Lung (tissue), 12 donors: Measurements from ENCODE around the gene EXOC3L4. TPM values are rescaled to one million over a fixed set of nuclear protein-coding genes. Genes with fewer than 3 reads are reported as not detected.
"Not testable (repeated sequence)": the region's sequence is repeated elsewhere in the genome, so short reads cannot be mapped to it uniquely, and the experiment has no call there.

Source experiments
- ATAC-seq: fragments of 200-7000 bp; cut with Tn5 transposase; one replicate; pipeline ENCODE4 v1.9.1; 2020; ENCODE audit warnings: moderate number of reproducible peaks; ENCODE audit not compliant: insufficient read depth, low FRiP score
- DNase-seq, 3 donors: peaks; one replicate each; pipeline ENCODE4 v3.0.0-alpha.2; 2013 to 2017
- H3K27ac ChIP-seq, 2 donors: one replicate each; pipeline ENCODE4 v1.5.1; 2013; ENCODE audit warnings: mild to moderate bottlenecking in 2 of 2, moderate library complexity in 2 of 2, control low read depth in 1 of 2, inconsistent platforms in 1 of 2, low read depth in 1 of 2, low read length in 1 of 2
- H3K27me3 ChIP-seq, 3 donors: one replicate each; pipeline ENCODE4 v1.5.1; 2013; ENCODE audit warnings: low read length in 2 of 3; ENCODE audit not compliant: control insufficient read depth in 3 of 3, insufficient read depth in 3 of 3
- H3K36me3 ChIP-seq, 4 donors: one replicate each; pipeline ENCODE4 v1.5.1; 2013; ENCODE audit warnings: low read length in 4 of 4, mild to moderate bottlenecking in 1 of 4, moderate library complexity in 1 of 4; ENCODE audit not compliant: control insufficient read depth in 4 of 4, insufficient read depth in 4 of 4
- H3K4me1 ChIP-seq, 5 donors: one replicate each; pipeline ENCODE4 v1.5.1; 2013; ENCODE audit warnings: low read length in 5 of 5, mild to moderate bottlenecking in 2 of 5, moderate library complexity in 1 of 5; ENCODE audit not compliant: control insufficient read depth in 5 of 5, insufficient read depth in 5 of 5
- H3K4me3 ChIP-seq: one replicate; pipeline ENCODE4 v1.5.1; 2013; ENCODE audit warnings: mild to moderate bottlenecking, control low read depth, moderate library complexity
- H3K9ac ChIP-seq, 2 donors: one replicate each; pipeline ENCODE4 v1.5.1; 2013; ENCODE audit warnings: low read length in 2 of 2, control low read depth in 1 of 2; ENCODE audit not compliant: insufficient read depth in 1 of 2
- H3K9me3 ChIP-seq, 4 donors: one replicate each; pipeline ENCODE4 v1.5.1; 2013; ENCODE audit warnings: low read length in 3 of 4, mild to moderate bottlenecking in 1 of 4, moderate library complexity in 1 of 4; ENCODE audit not compliant: control insufficient read depth in 4 of 4, insufficient read depth in 3 of 4
- WGBS, 2 donors: extraction: QIAGEN DNeasy Blood & Tissue Kit; methylation state at CpG; one replicate each; pipeline ENCODE4 v1.1.7; 2013; 5-methylcytosine and 5-hydroxymethylcytosine counted together
- polyA plus RNA-seq, 2 donors: library from polyadenylated mRNA; stranded (reverse); fragments of 200-250 nt; gene quantifications; one replicate each; pipeline ENCODE4 v1.2.1, GENCODE V29; 2013
- total RNA-seq, 2 donors: library from RNA; depleted of rRNA in 1 of 2; stranded (reverse); fragments of >200 nt in 1 of 2; gene quantifications; one replicate each; pipeline ENCODE4 v1.2.1, GENCODE V29; 2014 to 2021
- TF ChIP-seq, protein P1 (sequence below): IDR thresholded peaks from 2 replicates; pipeline ENCODE4 v1.5.1; 2012; ENCODE audit warnings: mild to moderate bottlenecking; ENCODE audit errors: control extremely low read depth, extremely low read depth
- donor health status: control.
- donor health status: control.
- donor health status: Bipolar disorder and iron deficiency.
- donor health status: healthy.
- donor health status: DM: yes; HTN: yes; CAD: no.

EXOC3L4 gene
- total and polyA plus RNA-seq, 4 donors, result 3.0 to 4.6 (median 3.8) TPM

GRCh38 chr14:103113774-103114173 is 19.2 kb downstream of the EXOC3L4 start:
- Histone ChIP-seq H3K9ac (no peak overlapping the region), H3K36me3 (no peaks in the 10 kb centered on the region), H3K27ac (no peak overlapping the region), H3K4me3 (no peak overlapping the region), H3K4me1 (peaks cover 0 to 22% (median 4%) of the 10 kb centered on the region in 5 donors), H3K9me3 (no peaks in the 10 kb centered on the region), H3K27me3 (no peaks in the 10 kb centered on the region)
- DNase-seq, result no peak
- TF ChIP-seq, protein P1, sequence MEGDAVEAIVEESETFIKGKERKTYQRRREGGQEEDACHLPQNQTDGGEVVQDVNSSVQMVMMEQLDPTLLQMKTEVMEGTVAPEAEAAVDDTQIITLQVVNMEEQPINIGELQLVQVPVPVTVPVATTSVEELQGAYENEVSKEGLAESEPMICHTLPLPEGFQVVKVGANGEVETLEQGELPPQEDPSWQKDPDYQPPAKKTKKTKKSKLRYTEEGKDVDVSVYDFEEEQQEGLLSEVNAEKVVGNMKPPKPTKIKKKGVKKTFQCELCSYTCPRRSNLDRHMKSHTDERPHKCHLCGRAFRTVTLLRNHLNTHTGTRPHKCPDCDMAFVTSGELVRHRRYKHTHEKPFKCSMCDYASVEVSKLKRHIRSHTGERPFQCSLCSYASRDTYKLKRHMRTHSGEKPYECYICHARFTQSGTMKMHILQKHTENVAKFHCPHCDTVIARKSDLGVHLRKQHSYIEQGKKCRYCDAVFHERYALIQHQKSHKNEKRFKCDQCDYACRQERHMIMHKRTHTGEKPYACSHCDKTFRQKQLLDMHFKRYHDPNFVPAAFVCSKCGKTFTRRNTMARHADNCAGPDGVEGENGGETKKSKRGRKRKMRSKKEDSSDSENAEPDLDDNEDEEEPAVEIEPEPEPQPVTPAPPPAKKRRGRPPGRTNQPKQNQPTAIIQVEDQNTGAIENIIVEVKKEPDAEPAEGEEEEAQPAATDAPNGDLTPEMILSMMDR, result no peak
- 58 to 79% methylated on average over 11 to 13 of the region's 13 CpGs for WGBS, 2 donors
- no peak for ATAC-seq

GRCh38 chr14:103115086-103115679 is 20.7 kb downstream of the EXOC3L4 start:
- not testable (repeated sequence) for H3K27ac ChIP-seq, DNase-seq, H3K9ac ChIP-seq, H3K9me3 ChIP-seq, H3K27me3 ChIP-seq, H3K4me3 ChIP-seq, H3K36me3 ChIP-seq, ATAC-seq
- peaks cover 0 to 16% (median 4%) of the 10 kb centered on the region in 5 donors for H3K4me1 ChIP-seq
- WGBS, 2 donors, result 57 to 63% methylated on average over 12 of the region's 12 CpGs

DNA sequence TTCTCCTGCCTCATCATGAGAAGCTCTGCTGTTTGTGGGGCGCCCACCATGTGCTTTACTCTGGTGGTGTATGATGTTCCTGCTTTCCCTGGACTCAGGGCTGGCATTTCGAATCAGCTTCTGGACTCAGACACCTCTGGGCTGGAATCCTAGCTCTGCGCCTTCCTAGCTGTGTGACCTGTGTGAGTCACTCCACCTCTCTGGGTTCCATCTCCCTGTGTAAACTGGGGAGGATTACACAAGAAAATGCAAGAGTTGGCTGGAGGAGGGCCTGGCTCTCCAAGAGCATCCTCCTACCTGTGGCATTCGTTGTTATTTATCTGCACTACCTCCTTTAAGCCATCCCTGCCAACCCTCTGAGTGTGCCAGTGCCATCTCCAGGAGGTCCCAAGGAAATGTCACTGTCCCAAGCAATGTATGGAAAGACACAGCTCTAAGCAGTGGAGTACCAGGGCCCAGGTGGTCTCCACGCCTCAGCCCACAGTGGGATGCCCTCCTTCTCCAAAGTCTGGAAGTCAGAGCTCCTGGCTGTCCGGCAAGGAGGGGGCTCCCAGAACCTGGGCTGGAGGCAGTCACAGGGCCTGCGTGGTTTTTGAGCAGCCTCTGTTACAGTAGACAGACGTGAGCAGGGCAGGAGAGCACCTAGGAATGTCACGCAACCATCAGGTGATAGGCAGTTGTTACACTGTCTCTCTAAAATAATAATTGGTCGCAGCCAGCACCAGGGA is 21.5 kb downstream of the EXOC3L4 start:
- TF ChIP-seq, protein P1, result no peak
- Histone ChIP-seq H3K4me3 (no peak overlapping the region), H3K27me3 (no peaks in the 10 kb centered on the region), H3K27ac (no peak overlapping the region), H3K36me3 (no peaks in the 10 kb centered on the region), H3K9ac (no peak overlapping the region), H3K9me3 (no peaks in the 10 kb centered on the region), H3K4me1 (peaks cover 0 to 14% (median 5%) of the 10 kb centered on the region in 5 donors)
- WGBS, 2 donors, result 91 to 95% methylated on average over 10 of the region's 10 CpGs
- no peak for DNase-seq
- ATAC-seq, result no peak

DNA sequence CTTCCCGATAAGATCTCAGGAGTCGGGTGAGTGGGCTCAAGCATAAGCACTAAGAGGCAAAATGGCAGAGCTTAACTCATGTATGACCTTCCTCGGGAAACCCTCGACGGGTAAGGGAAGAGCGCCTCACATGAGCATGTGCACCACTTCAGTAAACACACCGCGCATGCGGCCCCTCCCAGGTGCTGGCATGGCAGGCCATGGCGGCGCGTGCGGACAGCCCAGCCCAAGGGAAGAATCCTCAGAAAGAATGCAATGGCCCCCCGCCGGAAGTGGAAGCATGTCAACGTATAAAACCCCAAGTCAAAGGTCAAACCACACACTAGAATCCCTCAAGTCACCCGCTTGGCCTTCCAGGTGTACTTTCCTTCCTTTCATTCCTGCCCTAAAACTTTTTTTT is 22.1 kb downstream of the EXOC3L4 start:
- ATAC-seq, result no peak
- no peak for DNase-seq
- Histone ChIP-seq H3K27ac (no peak overlapping the region), H3K27me3 (no peaks in the 10 kb centered on the region), H3K36me3 (no peaks in the 10 kb centered on the region), H3K9ac (no peak overlapping the region), H3K9me3 (no peaks in the 10 kb centered on the region), H3K4me1 (peaks cover 0 to 17% (median 10%) of the 10 kb centered on the region in 5 donors), H3K4me3 (no peak overlapping the region)
- TF ChIP-seq, protein P1, result no peak
- 88% methylated on average over 17 of the region's 17 CpGs for WGBS, 2 donors

GRCh38 chr14:103117499-103117898 is 23.0 kb downstream of the EXOC3L4 start:
- H3K4me1 ChIP-seq, result peaks cover 4 to 24% (median 10%) of the 10 kb centered on the region in 5 donors
- not testable (repeated sequence) for H3K4me3 ChIP-seq

More at GRCh38 chr14:103117499-103117898, 23.0 kb downstream of the EXOC3L4 start:
- H3K9ac ChIP-seq, H3K27me3 ChIP-seq, ATAC-seq, H3K27ac ChIP-seq, H3K36me3 ChIP-seq, H3K9me3 ChIP-seq, DNase-seq: not testable (repeated sequence)
- WGBS, 2 donors, result 94% methylated on average over 7 of the region's 7 CpGs
